ENCODE data around the gene BLM. TPM values are rescaled to one million over a fixed set of nuclear protein-coding genes. Genes with fewer than 3 reads are reported as not detected.

The BLM gene
- total RNA-seq, 3 donors from 2014 or later, result 21.4 to 25.6 (median 23.5) TPM

DNA sequence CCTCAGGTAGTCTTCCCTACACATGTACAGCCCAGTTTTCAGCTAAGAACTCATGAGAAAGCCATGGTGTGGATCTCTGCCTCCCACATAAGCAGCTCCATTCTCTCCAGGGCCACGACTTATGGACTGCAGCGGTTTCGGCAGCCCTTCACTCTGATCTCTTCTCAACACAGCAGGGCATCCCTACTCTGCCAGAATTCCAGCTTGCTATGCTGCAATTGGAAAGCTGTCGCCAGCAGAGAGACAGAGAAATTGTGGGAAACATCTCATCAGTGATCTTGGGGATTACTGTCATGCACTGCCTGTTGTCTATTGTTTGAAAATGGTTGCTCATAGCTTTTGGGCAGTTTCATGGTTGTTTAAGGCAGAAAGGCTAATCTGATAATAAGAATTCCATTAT is 11.9 kb upstream of the BLM start:
- peaks cover 13% of the 10 kb centered on the region for H3K9me3 Mint-ChIP-seq
- H3K4me3 Mint-ChIP-seq, result no peak overlapping the region
- H3K36me3 Mint-ChIP-seq (ENCODE audit: insufficient read depth), result peaks cover 3% of the 10 kb centered on the region
- no peak for DNase-seq
- H3K4me1 Mint-ChIP-seq (ENCODE audit: low read depth), result no peaks in the 10 kb centered on the region
- no peak for ATAC-seq
- H3K27me3 Mint-ChIP-seq (ENCODE audit: low read depth), result no peaks in the 10 kb centered on the region

DNA sequence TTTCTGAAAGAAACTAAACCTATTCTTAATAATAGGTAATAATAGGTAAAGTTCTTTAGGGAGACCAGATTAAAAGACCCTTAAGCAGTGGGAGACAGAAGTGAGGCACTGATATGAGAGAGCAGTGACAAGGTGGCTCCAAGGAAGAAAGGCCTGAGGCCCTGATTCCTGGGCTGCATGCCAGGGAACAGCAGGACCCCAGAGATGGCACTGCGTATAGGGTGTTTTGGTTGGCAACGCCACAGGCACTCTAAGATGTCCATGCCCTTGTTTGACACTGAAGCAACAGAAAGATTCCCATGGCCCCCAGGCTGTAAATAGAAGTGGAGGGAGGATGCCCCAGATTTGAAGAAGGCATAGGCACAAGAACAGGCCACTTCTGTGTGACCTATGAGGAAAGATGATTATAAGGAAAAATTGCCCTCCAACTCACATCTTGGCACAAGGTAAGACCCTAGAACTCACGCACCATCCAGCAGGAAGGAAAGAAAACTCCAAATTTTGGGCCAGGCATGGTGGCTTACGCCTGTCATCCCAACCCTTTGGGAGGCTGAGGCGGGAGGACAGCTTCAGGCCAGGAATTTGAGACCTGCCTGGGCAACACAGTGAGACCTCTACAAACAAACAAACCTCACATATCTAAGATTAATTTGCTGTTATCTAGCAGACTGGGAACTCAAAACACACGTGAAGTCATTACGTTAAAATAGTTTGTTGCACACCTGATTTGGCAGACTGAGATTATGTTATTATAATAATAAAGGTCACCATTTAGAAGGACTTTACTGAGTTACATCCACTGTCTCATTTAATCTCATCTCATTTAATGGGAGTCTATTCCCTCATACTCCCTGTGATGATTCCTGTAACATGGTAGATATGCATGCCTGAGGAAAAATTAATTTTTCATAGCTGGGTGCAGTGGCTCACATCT is 10.5 kb upstream of the BLM start:
- Mint-ChIP-seq H3K36me3 (ENCODE audit: insufficient read depth) (peaks cover 3% of the 10 kb centered on the region), H3K4me1 (ENCODE audit: low read depth) (peaks cover 5% of the 10 kb centered on the region), H3K27me3 (ENCODE audit: low read depth) (no peaks in the 10 kb centered on the region), H3K4me3 (no peak overlapping the region), H3K9me3 (peaks cover 13% of the 10 kb centered on the region)
- DNase-seq, result no peak
- no peak for ATAC-seq

DNA sequence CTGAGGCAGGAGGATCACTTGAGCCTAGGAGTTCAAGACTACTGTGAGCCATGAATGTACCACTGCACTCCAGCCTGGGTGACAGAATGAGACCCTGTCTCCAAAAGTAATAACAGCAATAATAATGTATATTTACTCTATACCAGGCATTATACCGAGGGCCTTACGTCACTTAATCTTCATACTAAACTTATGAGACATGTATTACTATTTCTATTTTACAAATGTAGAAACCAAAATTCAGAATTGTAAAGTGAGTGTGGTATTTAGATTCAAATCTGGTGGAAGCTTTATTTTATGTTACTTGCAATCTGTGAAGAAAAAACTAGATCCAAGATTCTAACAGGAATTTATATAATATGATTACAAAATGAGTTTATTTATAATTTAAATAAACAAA is 9.7 kb upstream of the BLM start:
- peaks cover 6% of the 10 kb centered on the region for H3K4me1 Mint-ChIP-seq (ENCODE audit: low read depth)
- no peak for ATAC-seq
- H3K4me3 Mint-ChIP-seq, result no peak overlapping the region
- H3K27me3 Mint-ChIP-seq (ENCODE audit: low read depth), result no peaks in the 10 kb centered on the region
- no peak for DNase-seq
- H3K36me3 Mint-ChIP-seq (ENCODE audit: insufficient read depth), result peaks cover 3% of the 10 kb centered on the region
- H3K9me3 Mint-ChIP-seq, result peaks cover 11% of the 10 kb centered on the region

DNA sequence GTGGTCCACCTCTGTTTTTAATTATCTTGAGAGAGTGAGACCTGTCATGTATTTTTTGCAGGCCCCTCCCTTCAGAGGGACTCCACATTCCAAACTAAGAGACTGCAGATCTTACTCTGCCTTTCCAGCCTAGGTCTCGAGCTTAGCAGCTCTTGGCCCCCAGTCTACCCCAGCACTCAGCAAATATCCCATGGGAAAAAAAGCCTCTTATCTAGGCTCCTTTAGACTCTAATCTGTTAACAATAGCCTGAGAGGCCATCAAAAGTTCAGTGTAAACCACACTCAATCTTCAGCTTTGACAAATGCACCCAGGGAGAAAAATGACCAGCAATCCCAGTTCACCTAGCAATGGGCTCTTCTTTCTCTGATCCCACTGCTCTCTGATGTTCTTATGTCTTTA is 8.6 kb upstream of the BLM start:
- Mint-ChIP-seq H3K27me3 (ENCODE audit: low read depth) (no peaks in the 10 kb centered on the region), H3K36me3 (ENCODE audit: insufficient read depth) (peaks cover 2% of the 10 kb centered on the region), H3K4me1 (ENCODE audit: low read depth) (peaks cover 6% of the 10 kb centered on the region), H3K4me3 (no peak overlapping the region), H3K9me3 (peaks cover under 1% of the 10 kb centered on the region)
- ATAC-seq (no peak), DNase-seq (no peak)

DNA sequence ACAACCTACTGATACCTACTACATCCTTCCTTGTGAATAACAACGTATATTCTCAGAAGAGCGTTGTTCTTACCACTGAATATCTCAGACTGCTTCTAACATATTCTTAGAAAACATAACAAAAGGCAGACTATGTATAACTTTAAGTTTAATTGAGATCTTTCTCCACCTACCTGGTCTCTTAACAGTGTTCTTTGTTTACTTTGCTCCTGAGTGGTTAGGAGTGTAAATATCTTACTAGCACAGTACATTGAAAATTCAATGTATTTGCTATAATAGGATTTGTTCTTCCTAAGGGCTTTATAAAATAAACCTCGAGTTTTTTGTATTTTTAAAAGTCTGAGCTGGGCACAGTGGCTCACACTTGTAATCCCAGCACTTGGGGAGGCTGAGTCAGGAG is 7.9 kb upstream of the BLM start:
- peaks cover 2% of the 10 kb centered on the region for H3K36me3 Mint-ChIP-seq (ENCODE audit: insufficient read depth)
- DNase-seq, result no peak
- no peaks in the 10 kb centered on the region for H3K9me3 Mint-ChIP-seq
- H3K27me3 Mint-ChIP-seq (ENCODE audit: low read depth), result no peaks in the 10 kb centered on the region
- H3K4me3 Mint-ChIP-seq, result no peak overlapping the region
- ATAC-seq, result no peak
- H3K4me1 Mint-ChIP-seq (ENCODE audit: low read depth), result peaks cover 6% of the 10 kb centered on the region

DNA sequence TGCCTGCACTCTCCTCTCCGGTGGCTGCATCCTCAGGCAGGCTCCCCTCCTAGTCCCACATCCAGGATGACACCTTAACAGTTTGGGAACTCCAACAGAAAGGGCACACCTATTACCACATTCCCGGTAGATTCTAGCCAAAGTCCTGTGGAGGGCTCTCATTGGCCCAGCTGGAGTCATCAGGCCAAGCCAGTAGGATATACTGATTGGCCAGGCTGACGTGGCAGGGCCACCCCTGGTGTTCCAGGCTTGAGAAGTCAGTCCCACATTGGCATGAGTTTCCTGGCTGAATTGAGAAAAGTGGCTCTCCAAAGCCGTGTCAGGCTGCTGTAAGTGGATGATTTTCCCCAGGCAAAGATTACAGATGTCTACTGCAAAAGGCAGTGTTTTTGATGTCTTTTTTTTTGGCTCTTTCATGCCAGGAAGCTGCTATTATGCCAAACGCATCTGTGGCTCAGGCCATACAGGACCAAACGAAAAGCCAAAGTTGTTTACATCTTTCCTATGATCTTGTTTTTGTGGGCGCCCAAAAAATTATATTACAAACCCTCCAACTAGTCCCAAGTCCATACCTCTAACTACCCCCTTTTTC is 6.6 kb upstream of the BLM start:
- Mint-ChIP-seq H3K27me3 (ENCODE audit: low read depth) (no peaks in the 10 kb centered on the region), H3K36me3 (ENCODE audit: insufficient read depth) (no peaks in the 10 kb centered on the region), H3K9me3 (no peaks in the 10 kb centered on the region), H3K4me1 (ENCODE audit: low read depth) (peaks cover 6% of the 10 kb centered on the region), H3K4me3 (no peak overlapping the region)
- ATAC-seq (no peak), DNase-seq (no peak)

DNA sequence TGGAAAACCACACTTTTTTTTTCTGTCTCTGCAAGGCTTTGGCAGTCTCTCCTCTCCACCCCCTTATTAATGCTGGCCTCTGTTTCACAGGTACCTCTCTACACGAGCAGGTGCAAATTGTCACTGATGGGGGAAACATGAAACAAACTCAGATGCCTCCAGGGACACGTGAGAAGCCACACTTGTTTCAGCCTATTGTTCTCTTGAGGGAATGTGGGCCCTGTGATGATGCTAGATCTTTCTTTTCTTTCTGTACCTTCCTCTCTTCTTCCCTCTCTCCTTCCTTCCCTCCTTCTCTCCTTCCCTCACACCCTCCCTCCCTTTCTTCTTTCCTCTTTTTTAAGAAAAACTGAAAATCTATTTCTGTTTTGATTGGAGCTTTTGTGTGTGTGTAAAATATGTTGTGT is 5.7 kb upstream of the BLM start:
- no peaks in the 10 kb centered on the region for H3K27me3 Mint-ChIP-seq (ENCODE audit: low read depth)
- peaks cover 14% of the 10 kb centered on the region for H3K4me1 Mint-ChIP-seq (ENCODE audit: low read depth)
- ATAC-seq (no peak), DNase-seq (no peak)
- no peaks in the 10 kb centered on the region for H3K36me3 Mint-ChIP-seq (ENCODE audit: insufficient read depth)
- no peaks in the 10 kb centered on the region for H3K9me3 Mint-ChIP-seq
- H3K4me3 Mint-ChIP-seq, result no peak overlapping the region

DNA sequence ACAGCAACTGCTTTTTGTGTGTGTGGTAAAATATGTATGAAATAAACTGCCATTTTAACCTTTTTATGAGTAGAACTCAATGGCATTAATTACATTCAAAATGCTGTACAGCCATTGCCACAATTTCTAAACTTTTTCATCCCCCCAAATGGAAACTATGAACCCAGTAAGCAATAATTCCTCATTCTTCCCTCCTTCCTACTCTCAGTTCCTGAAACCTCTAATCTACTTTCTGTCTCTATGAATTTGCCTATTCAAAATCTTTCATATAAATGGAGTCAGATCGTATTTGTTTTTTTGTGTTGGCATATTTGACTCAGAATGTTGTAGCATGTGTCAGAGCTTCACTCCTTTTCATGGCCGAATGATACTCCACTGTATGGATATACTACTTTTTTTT is 5.3 kb upstream of the BLM start:
- Mint-ChIP-seq H3K4me1 (ENCODE audit: low read depth) (peaks cover 14% of the 10 kb centered on the region), H3K36me3 (ENCODE audit: insufficient read depth) (no peaks in the 10 kb centered on the region), H3K27me3 (ENCODE audit: low read depth) (no peaks in the 10 kb centered on the region), H3K4me3 (no peak overlapping the region), H3K9me3 (no peaks in the 10 kb centered on the region)
- ATAC-seq (no peak), DNase-seq (no peak)

DNA sequence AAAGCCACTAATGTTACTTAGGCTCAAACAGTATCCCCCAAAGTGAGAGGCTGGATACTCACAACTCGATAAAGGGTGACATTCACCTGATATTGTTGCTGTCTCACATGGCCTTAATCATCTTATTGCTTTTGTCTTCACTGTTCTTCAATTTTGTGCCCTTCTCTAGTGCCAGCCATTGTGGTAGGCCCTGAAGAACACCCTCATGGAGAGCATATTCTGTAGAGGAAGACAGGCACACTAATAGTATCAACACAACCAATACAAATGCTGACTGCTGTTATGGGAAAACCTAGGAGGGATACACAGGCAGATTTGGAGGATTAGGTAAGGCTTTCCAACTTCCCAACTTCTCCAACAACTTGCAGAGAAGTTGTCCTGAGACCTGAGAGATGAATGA is 4.1 kb upstream of the BLM start:
- H3K27me3 Mint-ChIP-seq (ENCODE audit: low read depth), result no peaks in the 10 kb centered on the region
- H3K9me3 Mint-ChIP-seq, result no peaks in the 10 kb centered on the region
- DNase-seq (no peak), ATAC-seq (no peak)
- no peaks in the 10 kb centered on the region for H3K36me3 Mint-ChIP-seq (ENCODE audit: insufficient read depth)
- no peak overlapping the region for H3K4me3 Mint-ChIP-seq
- peaks cover 21% of the 10 kb centered on the region for H3K4me1 Mint-ChIP-seq (ENCODE audit: low read depth)

DNA sequence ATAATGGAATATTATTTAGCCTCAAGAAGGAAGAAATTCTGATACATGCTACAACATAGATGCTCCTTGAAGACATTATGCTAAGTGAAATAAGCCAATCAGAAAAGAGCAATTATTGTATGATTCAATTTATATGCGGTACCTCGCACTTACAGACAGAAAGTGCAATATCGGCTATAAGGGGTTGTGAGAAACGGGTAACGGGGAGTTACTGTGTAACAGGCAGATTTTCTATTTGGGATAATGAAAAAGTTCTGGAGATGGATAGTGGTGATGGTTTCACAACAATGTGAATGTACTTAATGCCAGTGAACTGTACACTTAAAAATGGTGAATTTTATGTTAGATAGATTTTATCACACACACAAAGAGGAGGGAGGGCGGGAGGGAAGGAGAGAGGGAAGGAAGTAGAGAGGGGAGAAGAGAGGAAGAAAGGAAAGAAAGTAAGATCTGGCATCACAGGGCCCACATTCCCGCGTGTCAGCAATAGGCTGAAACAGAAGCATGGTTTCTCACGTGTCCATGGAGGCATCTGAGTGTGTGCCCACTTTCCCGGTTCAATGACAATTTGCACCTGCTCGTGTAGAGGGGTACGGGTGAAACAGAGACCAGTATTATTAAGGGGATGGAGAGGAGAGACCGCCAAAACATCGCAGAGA is 700 bp upstream of the BLM start:
- Mint-ChIP-seq H3K27me3 (ENCODE audit: low read depth) (no peaks in the 10 kb centered on the region), H3K9me3 (no peaks in the 10 kb centered on the region), H3K36me3 (ENCODE audit: insufficient read depth) (no peaks in the 10 kb centered on the region), H3K4me1 (ENCODE audit: low read depth) (peaks cover 22% of the 10 kb centered on the region), H3K4me3 (peak overlapping the region; percentile 96)
- DNase-seq (no peak), ATAC-seq (no peak)

DNA sequence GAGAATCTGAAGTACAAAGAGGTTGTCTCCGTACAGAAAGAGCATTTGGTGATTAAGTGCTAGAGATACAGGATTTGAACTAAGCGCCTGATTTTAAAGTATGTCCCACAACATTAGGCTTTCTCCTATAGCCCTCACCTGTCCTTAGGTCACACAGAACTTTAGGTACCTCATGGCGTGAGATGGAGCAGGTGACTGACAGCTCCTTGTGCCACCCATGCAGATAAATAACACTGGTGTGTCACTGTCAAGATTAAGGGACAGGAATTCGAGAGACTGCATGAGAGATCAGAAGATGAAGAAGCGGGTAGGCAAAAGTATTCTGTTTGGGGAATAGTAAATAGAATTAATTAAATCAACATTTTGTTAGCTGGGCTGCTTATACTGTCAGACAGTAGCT is 1.1 kb downstream of the BLM start:
- no peak for ATAC-seq
- no peaks in the 10 kb centered on the region for H3K27me3 Mint-ChIP-seq (ENCODE audit: low read depth)

DNA sequence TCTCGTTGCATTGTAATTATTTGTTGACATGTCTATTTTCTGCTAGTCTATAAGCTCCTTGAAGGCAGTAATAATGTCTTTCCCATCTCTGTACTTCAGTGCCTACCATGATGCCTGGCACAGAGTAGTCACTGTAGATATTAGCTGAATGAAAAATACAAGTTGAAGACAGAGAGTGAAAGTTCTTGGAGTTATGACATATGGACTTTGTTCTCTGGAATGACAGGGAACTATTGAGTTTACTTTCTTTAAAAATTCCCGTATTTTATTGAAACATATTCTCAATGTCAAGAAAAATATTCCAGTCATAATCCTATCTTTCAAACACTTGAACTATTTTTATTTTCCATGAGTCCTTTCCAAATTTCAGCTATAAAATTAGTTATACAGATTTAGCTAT is 3.0 kb downstream of the BLM start:
- H3K36me3 Mint-ChIP-seq (ENCODE audit: insufficient read depth), result peaks cover 5% of the 10 kb centered on the region
- H3K4me3 Mint-ChIP-seq, result no peak overlapping the region
- ATAC-seq (no peak), DNase-seq (no peak)
- no peaks in the 10 kb centered on the region for H3K27me3 Mint-ChIP-seq (ENCODE audit: low read depth)
- H3K4me1 Mint-ChIP-seq (ENCODE audit: low read depth), result peaks cover 20% of the 10 kb centered on the region
- H3K9me3 Mint-ChIP-seq, result no peaks in the 10 kb centered on the region

More for the DNA sequence above, 1.1 kb downstream of the BLM start:
- Mint-ChIP-seq H3K9me3 (no peaks in the 10 kb centered on the region), H3K4me1 (ENCODE audit: low read depth) (peaks cover 20% of the 10 kb centered on the region), H3K4me3 (peak overlapping the region; percentile 96), H3K36me3 (ENCODE audit: insufficient read depth) (no peaks in the 10 kb centered on the region)
- no peak for DNase-seq

DNA sequence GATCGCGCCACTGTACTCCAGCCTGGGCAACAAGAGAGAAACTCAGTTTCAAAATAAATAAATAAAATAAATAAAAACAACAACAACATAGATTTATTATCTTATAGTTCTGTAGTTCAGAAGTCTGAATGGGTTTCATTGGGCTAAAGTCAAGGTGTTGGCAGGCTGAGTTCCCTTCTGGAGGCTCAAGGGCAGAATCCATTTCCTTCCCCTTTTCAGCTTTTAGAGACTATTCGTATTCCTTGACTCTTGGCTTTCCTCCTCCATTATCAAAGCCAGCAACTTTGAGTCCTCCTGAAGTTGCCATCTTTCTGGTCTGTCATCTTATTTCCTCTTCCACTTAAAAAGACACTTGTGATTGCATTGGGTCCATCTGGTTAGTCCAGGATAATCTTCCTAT is 12.1 kb downstream of the BLM start:
- H3K36me3 Mint-ChIP-seq (ENCODE audit: insufficient read depth), result peaks cover 10% of the 10 kb centered on the region
- H3K9me3 Mint-ChIP-seq, result peaks cover 4% of the 10 kb centered on the region
- ATAC-seq (no peak), DNase-seq (no peak)
- H3K27me3 Mint-ChIP-seq (ENCODE audit: low read depth), result no peaks in the 10 kb centered on the region
- no peak overlapping the region for H3K4me3 Mint-ChIP-seq
- no peaks in the 10 kb centered on the region for H3K4me1 Mint-ChIP-seq (ENCODE audit: low read depth)

DNA sequence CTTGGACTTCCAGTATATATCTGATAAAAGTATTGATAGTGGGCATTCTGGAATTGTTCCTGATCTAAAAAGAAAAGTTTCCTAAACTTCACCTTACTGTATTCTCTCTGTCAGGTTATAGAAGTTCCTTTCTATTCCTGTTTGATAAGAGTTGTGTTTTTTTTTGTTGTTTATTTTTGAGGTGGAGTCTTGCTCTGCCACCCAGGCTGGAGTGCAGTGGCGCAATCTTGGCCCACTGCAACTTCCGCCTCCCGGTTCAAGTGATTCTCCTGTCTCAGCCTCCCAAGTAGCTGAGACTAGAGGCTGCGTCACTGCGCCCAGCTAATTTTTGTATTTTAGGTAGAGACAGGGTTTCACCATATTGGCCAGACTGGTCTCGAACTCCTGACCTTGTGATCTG is 13.1 kb downstream of the BLM start:
- H3K9me3 Mint-ChIP-seq, result peaks cover 4% of the 10 kb centered on the region
- H3K4me1 Mint-ChIP-seq (ENCODE audit: low read depth), result no peaks in the 10 kb centered on the region
- DNase-seq, result no peak
- H3K27me3 Mint-ChIP-seq (ENCODE audit: low read depth), result no peaks in the 10 kb centered on the region
- no peak for ATAC-seq
- peaks cover 6% of the 10 kb centered on the region for H3K36me3 Mint-ChIP-seq (ENCODE audit: insufficient read depth)
- no peak overlapping the region for H3K4me3 Mint-ChIP-seq

DNA sequence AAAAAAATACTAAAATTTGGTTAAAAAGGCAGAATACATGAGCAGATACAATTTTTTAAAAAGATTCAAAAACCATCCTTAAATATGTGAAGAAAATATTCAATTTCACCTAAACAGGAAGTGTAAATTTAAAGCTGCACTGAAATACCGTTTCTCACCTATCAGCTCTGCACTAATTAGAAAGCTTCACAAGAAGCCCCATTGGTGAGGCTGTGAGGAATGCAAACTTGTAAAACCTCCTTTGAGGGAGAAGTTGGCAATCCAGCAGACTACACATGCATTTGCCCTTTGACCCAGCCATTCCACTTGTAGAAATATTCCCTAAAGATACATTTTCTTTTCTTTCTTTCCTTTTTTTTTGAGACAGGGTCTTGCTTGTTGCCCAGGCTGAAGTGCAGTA is 18.8 kb downstream of the BLM start:
- Mint-ChIP-seq H3K27me3 (ENCODE audit: low read depth) (no peaks in the 10 kb centered on the region), H3K4me1 (ENCODE audit: low read depth) (peaks cover 16% of the 10 kb centered on the region), H3K4me3 (no peak overlapping the region), H3K36me3 (ENCODE audit: insufficient read depth) (peaks cover 3% of the 10 kb centered on the region), H3K9me3 (peaks cover 4% of the 10 kb centered on the region)
- DNase-seq (no peak), ATAC-seq (no peak)

Data from activated T-cell treated with anti-CD3 and anti-CD28 coated beads, Interleukin-2, amount 50 U/mL, for 4 hours (primary cell).